DMS114 treated with DMSO at 0.1 percent for 48 hours (cell line): Measurements from ENCODE around the gene KCNJ18.
"Not testable (repeated sequence)": the region's sequence is repeated elsewhere in the genome, so short reads cannot be mapped to it uniquely, and the experiment has no call there.

Source experiments
- DNase-seq: peaks from one replicate; lab custom pipeline; 2025; ENCODE audit not compliant: unreplicated experiment; lab: John Stamatoyannopoulos, UW

The KCNJ18 gene

DNA sequence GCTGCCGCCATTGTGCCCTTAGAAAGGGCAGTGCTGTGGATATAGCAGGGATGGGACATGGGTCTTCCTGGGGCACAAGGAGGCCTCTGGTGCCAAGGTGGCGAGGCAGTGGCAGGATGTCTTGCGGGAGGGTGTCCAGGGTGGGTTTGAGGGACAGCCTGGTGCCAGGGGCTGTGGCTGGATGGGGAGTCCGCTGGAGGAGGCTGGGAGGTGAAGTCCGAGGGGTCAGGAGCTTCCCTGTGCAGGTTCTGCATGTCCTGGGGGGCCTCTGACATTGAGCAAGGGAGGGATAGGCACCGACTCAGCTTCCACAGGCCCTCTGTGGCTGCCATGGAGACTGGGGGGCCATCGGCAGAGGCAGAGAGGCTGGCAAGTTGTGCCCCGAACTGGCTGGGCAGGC, 9.7 kb downstream of the KCNJ18 start:
- DNase-seq, result not testable (repeated sequence)

DNA sequence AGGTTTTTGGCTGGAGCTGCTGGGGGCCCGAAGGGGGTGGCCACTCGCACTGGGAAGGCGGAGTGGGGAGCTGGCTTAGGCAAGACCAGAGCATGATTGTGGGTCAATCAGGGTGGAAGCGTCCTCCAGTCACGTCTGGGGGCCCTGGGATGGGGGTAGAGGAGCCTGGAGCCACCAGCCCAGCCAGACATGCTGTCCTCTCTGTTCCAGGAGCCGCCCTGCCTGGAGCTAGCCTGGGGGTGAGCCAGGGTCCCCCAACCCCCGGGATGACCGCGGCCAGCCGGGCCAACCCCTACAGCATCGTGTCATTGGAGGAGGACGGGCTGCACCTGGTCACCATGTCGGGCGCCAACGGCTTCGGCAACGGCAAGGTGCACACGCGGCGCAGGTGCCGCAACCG, 10.2 kb downstream of the KCNJ18 start:
- DNase-seq, result not testable (repeated sequence)

DNA sequence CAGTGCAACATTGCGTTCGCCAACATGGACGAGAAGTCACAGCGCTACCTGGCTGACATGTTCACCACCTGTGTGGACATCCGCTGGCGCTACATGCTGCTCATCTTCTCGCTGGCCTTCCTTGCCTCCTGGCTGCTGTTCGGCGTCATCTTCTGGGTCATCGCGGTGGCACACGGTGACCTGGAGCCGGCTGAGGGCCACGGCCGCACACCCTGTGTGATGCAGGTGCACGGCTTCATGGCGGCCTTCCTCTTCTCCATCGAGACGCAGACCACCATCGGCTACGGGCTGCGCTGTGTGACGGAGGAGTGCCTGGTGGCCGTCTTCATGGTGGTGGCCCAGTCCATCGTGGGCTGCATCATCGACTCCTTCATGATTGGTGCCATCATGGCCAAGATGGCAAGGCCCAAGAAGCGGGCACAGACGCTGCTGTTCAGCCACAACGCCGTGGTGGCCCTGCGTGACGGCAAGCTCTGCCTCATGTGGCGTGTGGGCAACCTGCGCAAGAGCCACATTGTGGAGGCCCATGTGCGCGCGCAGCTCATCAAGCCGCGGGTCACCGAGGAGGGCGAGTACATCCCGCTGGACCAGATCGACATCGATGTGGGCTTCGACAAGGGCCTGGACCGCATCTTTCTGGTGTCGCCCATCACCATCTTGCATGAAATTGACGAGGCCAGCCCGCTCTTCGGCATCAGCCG, 10.8 kb downstream of the KCNJ18 start:
- not testable (repeated sequence) for DNase-seq

DNA sequence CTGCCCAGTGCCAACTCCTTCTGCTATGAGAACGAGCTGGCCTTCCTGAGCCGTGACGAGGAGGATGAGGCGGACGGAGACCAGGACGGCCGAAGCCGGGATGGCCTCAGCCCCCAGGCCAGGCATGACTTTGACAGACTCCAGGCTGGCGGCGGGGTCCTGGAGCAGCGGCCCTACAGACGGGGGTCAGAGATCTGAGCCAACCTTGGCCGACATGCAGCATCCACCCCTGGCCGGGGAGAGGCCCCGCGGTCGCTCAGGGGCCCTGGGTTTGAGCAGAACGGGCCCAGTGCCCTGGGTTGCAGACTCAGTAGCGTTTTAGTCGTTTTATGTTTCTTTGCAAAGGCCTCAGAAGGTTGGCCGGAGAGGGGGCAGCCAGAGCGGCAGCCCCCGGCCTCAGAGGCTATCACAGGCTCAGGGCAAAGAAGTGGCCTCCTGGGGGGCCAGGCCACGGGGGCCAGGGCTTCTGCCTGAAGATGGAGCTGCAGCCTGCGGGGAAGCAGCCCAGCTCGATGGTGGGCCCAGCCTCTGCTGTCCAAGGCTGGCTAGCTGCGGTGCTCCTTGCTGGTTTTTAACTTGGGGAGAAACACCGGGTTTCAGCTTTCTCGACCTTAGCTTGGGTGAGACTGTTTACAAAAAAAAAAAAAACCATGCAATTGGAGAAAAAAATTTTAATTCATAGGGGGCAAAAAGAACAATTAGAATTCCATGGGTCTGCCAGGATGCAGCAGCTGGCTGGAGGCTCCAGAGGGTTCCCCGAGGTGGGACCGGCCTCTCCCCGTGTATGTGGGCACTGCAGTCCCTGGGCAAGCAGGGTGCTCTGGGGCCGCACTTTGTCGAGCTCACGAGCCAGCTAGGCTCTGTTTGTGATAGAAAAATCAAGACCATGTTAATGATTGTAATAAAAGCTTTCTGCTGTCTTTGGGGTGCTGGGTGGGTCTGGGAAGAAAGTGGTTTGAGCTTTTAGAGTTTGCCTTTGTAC, 11.9 kb downstream of the KCNJ18 start:
- DNase-seq, result not testable (repeated sequence)

DNA sequence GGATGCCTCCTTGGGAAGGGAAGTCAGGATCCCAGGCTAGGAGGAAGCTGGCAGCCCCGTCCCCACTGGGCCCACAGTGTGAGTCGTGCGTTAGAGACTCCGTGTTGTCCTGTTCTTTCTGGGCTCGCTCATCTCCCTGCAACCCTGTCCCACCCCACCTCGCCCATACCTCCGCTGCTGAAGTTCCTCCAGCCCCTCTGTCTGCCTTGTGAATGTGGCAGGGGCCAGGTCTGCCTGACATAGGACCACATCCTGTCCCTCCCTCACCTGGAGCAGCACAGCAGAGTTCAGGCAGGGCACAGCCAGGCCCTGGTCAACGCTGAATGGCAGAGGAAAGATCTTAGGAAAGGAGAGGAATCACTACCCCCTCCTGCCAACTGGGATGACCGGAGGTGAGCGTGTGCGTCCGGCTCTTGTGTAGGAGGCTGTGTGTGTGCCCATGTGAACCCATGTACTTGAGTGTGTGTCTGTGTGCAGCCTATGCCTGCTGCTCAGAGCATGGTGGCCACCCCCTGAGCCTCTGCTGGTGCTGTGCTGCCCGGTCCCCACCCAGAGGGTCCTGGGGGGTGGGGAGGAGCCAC, 12.8 kb downstream of the KCNJ18 start:
- no peak for DNase-seq

DNA sequence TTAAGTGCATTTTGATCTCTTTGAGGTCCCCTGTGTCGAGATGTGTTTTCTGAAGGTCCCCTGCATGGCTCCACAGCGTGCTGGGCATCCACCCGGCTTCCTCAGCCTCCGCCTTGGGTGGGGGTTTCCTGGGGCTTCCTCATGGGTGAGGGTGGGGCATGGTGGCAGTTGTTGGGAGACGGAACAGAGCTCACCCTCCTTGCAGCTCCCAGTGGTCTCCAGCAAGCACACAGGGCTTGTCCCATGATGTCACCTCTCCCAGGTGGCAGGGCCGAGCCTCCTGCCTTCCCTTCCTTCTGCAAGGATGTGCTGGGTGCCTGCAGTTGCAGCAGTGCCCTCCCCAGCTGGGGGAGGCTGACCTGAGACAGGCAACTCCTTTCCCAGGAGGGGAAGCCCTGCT, 13.4 kb downstream of the KCNJ18 start:
- not testable (repeated sequence) for DNase-seq

DNA sequence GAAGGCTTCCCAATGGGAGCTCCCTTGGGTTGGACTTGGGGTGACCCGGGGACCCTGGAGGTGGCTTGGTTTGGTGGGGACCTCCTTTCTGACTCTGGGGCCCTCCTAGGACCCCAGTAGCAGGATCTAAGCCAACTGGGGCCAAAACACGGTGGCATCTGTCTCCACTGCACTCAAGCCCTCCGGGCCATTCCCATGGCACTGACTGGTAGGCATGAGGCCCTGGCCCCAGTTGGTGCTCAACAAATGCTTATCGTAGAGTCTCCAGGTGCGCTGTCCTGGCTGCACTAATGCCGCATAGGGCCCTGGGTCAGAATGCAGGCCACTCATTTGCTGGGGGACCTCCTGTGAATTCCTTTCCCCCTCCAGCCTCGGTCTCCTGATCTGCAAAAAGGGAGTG, 14.2 kb downstream of the KCNJ18 start:
- not testable (repeated sequence) for DNase-seq

DNA sequence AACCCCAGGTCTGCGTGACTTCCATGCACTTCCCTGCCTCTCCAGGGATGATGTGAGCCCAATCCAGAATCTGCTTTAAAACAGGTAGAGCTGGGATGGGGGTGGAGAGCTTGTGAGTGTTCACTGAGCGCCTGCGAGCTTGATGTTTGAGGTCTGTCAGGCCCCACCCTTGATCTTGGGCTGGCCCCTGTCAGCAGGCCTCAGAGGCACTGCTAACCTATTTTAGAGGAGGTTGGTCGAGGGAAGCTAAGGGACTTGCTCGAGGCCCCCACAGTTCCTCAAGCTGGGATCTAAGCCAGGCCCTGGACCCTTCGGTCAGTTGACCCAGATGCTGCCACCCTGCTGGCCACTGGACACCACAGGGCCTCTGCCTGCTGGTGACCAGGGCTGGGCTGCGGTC, 14.8 kb downstream of the KCNJ18 start:
- not testable (repeated sequence) for DNase-seq

DNA sequence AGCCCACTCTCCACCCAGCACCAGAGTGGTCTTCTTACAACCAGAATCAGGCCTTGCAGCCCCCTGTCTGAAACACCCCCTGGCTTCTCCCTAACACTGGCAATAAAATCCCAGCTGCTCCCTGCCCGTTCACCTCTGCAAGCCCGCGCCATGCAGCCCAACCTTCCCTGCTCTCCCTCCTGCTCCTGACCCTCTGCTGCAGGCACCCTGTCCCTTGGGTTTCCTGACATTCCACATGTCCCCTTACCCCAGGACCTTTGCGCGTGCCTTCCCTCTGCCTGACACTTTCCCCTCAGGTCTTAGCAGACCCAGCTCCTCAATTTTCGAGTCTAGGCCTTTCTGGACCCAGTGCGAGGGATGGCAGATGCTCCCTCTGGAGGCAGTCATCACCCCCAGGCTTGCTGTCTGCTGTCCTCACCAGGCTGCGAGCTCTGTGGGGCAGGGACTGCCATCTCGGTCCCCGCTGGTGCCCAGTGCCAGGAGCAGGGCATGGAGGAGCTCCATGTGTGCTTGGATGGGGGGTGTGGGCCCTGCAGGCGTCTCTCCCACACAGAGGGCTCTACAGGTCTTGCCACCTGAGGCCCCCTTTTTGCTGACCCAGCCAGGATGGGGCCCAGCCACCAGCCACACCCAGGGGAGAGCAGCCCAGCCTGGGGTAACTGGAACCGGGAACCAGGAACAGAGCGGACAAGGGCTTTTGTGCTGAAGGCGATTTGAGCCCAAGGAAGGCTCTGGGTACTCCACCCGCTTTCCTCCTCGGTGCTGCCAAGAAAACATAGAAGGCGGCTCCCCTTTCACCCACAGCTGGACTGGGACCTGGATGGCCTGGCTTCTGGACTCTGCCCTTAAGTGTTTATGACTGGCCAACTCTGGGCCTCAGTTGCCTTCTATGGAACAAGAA, 15.6 kb downstream of the KCNJ18 start:
- not testable (repeated sequence) for DNase-seq

DNA sequence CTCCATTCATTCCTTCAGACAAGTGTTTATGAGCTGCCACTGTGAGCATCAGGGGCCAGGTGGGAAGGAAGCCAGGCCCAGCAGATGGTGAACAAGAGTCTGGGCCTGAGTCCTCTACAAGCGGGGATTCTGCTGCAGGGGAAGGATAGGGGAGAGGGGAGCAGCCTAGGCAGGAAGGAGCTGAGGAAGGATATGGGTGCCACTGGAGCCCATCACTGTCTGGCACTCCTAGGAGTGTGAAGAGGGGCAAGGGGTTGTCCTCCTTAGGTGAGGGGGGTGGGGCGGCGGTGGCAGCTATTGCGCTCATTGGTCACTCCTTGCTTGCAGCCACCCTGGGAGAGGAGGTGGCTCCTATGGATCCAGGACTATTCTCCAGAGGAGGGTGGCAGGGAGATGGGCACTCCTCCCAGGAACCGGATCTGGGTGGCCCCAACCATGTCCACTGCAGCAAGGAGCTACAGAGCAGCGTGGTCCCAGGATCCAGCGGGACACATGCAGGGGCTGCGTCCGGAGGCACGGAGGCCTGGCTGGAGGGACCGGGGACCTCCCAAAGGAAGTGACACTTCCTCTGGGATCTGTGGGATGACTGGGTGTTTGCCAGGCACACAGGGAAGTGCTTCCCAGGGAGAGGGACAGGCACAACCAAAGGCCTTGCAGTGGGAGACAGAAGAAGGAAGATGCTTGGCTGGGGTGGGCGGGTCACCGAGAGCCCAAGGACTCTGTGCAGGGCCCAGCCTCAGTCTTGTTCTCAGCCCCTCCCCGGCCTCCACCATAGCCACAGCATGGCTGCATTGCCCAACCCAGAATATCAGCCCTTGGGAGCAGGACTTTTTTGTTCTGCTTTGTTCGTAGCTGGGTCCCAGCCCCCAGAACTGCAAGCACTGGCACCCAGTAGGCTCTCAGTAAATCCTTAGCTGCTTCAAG, 16.6 kb downstream of the KCNJ18 start:
- not testable (repeated sequence) for DNase-seq

DNA sequence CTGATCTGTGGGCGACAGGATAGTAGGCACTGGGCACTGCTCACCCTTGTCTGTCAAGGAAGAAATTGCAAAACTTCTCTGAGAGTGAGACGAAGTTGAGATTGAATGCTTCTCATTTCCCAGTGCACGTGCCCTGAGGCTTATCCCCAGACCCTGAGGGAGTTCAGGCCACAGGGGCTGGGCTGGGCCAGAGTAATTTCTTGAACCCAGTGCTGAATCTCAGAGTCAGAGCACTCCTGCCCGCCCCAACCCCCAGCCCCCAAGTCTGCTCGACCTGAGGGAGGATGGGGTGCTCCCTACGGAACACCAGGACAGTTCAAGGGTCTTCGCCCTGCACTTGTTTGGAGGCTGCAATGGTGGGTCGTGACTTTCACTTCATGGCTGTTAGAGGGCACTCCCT, 17.7 kb downstream of the KCNJ18 start:
- not testable (repeated sequence) for DNase-seq

DNA sequence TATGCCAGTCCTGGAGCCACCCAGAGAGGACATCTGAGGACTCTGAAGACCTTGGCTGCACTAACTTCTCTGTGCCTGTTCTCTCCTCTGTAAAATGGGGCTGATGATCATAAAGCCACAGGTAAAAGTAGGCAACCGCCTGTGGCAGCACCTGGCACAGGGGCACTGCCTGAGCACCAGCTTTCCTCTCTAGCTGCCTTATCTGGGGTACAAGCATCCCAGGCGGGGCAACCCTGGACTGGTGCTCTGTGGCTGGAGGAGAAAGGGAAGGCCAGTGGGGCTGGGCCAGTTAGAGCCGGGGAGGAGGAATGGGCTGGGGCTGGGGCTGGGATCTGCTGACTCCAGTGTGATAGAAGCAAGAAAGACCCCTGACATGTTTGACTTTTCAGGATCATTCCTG, 18.2 kb downstream of the KCNJ18 start:
- DNase-seq, result not testable (repeated sequence)

DNA sequence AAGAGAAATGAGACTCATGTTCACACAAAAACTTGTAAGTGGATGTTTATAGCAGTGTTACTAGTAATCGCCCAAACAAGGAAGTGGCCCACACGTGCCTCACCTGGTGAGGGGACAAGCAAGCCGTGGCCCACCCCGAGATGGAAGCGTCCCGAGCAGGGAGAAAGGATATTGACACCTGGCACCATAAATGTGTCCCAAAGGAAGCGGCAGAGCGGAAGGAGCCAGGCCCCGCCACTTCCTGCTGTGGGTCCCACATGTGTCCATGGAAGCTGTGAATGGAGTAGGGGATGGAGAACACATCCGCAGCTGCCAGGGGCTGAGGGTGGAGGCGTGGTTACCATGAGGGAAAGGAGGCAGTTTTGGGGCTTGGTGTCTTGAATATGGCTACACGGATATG, 18.9 kb downstream of the KCNJ18 start:
- no peak for DNase-seq

DNA sequence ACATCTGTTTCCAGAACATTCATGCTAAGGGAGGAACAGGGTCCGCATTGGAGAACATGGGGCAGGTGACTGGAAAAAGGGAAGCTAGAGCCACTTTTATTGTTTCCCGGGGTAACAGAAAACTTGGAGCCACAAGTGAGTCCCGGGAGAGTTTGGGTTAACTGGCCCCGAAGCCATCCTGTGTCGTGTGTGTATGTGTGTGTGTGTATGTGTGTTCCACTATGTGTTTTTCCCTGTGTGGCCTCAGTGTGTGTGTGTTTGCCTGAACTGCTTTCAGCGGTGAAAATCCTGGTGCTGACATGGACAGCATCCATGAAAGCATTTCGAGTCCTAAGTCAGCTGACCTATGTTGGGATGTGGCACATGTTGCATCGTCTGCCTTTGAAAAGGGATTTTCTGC, 20.7 kb downstream of the KCNJ18 start:
- not testable (repeated sequence) for DNase-seq

DNA sequence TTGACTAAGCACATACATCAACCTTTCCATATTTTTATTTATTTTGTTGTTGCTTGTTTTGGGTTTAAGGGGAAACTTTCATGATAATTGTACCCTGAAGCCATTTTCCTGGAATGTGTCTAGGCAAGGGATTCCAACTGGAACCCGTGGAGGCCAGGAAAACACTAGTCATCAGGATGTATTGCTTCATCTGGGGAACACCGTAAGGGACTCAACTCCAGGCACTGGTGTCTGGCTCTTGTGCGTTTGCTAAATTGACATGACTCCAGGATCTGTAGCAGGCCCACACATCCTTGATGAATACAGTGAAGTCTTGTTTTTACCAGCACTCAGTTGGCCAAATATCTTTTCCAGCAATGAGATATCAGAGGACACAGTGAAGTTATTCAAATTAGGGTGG, 21.3 kb downstream of the KCNJ18 start:
- not testable (repeated sequence) for DNase-seq

DNA sequence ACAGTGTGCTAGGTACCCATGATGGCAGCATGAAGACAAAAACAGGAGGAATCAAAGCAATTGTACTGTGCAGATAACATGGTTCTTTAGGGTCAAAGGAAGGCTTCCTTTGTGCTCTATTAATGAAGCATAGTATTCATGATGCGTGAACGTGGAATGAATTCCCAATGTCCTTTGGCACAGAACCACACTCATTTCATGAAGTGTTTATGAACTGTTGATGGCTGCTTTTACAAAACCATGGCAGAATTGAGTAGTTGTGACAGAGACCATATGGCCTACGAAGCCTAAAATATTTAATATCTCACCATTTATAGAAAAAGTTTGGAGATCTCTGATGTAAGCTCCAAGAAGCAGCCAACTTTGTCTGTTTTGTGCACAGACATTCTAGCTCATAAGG, 22.4 kb downstream of the KCNJ18 start:
- DNase-seq, result not testable (repeated sequence)

DNA sequence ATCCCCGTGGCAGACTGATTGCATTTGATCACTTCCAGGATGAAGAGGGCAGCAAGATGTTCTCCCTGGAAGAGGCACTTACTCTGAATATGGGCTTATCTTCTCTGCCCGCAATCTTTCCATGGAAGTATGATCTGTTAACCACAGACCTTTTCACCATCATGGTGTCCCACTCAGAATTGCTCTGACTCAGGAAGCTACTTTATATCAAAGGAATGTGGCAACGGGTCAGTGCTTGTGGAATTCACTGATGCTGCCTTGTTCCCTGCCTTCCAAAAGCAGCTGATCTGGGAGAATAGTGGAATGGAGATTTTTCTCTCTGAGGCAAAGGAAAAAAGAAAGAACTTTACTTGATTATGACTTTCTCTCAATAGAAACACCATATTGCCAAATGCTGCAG, 23.6 kb downstream of the KCNJ18 start:
- DNase-seq, result not testable (repeated sequence)

DNA sequence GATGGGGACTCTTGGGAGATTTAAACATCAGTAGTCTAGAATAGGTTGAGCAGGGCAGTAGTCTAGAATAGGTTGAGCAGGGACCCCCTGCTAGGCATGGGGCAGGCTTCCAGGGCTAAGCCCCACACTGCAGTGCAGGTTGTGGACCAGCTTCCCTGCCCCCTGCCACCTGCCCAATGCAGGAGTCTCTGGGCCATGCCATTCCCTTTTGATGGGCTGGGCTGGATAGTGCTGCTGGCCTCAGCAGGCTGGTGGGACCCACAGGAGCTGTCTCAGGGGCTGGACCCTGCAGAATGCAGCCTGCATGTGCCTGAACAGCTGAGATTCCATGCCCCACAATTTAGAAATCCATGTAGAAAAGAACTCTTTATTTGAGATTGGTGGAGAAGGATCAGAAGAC, 26.6 kb downstream of the KCNJ18 start:
- not testable (repeated sequence) for DNase-seq

DNA sequence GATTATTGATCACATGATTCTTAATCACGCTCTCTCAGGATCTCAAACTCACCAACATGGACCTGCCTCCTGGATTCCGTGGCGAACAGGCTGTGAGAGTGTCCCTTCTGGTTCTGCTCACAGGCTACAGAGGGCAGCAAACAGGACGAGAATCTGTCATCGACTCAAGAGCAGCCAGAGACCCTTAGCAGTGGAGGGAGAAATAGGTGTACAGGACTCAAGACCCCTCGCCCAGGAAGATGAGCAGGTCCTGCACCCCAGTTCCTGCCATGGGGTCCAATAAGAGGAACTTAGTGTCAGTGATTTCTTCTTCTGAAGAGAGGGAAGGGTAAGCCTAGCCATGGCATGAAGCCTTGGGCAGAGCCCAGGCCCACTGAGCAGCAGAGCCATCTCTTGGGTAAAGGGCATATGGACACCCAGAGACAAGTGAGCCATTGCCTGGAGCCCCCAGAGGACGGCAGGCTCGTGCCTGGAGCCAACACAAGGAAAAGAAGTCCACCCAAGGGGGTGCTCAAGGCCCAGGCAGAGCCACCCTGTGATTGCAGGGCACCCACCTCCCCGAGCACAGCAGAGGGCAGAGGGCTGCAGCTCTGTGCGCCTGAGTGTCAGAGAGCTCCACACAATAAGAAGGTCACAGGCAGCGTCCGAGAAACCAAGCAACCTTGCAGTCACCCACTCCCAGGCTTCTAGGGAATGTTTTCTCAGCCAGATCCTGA, 27.3 kb downstream of the KCNJ18 start:
- not testable (repeated sequence) for DNase-seq
